K562 (cell line): ENCODE results near the gene ETNK2. TPM values are rescaled to one million over a fixed set of nuclear protein-coding genes. Genes with fewer than 3 reads are reported as not detected.

Experiments used
- ATAC-seq: fragments of 200-7000 bp; cut with Tn5 transposase; 3 replicates; pipeline ENCODE4 v1.9.1; 2020; ENCODE audit warnings: moderate library complexity
- BruUV-seq: library from RNA; stranded (reverse); fragments of 400-500 nt; replicated peaks from 2 replicates; lab custom pipeline; 2021; lab: Mats Ljungman, UMichigan
- CTCF ChIA-PET: fragments of 300-600 bp; formaldehyde crosslinking; extraction: SDS; loops from one replicate; lab custom pipeline; 2021; ENCODE audit warnings: low intra/inter-chr PET ratio; lab: Yijun Ruan, JAX
- POLR2A ChIA-PET: fragments of 300-600, 350-650 bp; sonication (Branson Sonifier 250); formaldehyde crosslinking; extraction: SDS; loops from one replicate; lab custom pipeline; 2021; ENCODE audit warnings: antibody characterized with exemption, inconsistent platforms; lab: Yijun Ruan, JAX
- DNase-seq, 4 experiments: peaks; one replicate each; pipeline versions ENCODE4 v3.0.0 to v3.0.0-alpha.2; 2011 to 2018; ENCODE audit warnings: low spot score in 3 of 4, mixed read lengths in 3 of 4; ENCODE audit errors: extremely low read depth in 1 of 4
- FAIRE-seq: peaks from 2 replicates; lab custom pipeline; 2011; peaks lifted over from hg19 to GRCh38; lab: Jason Lieb, UNC
- H2AFZ ChIP-seq: 2 replicates; pipeline ENCODE4 v1.6.0; 2011; ENCODE audit warnings: low read depth, low read length, control low read depth, inconsistent platforms
- H3K27ac ChIP-seq: fragments of 200-600 bp; 3 replicates; pipeline ENCODE4 v1.8.0; 2011; ENCODE audit warnings: low read depth, mild to moderate bottlenecking, control low read depth, inconsistent platforms, low read length, moderate library complexity, mixed read lengths; ENCODE audit errors: extremely low read depth
- H3K27me3 ChIP-seq, 2 experiments: fragments of 300-600 bp in 1 of 2; 2 replicates in 1 of 2; 3 replicates in 1 of 2; pipeline versions ENCODE4 v1.6.0 to v1.8.0; 2011; ENCODE audit warnings: inconsistent platforms in 2 of 2, low read length in 2 of 2, mild to moderate bottlenecking in 1 of 2, mixed read lengths in 1 of 2, moderate library complexity in 1 of 2; ENCODE audit not compliant: control insufficient read depth in 2 of 2, insufficient read depth in 2 of 2
- H3K36me3 ChIP-seq: fragments of 300-600 bp; 3 replicates; pipeline ENCODE4 v1.8.0; 2011; ENCODE audit warnings: mild to moderate bottlenecking, low read length, inconsistent platforms; ENCODE audit not compliant: control insufficient read depth, insufficient read depth
- H3K4me1 ChIP-seq, 2 experiments: fragments of 200-600 bp in 1 of 2; replicated peaks in 1 of 2; 2 replicates in 1 of 2; 3 replicates in 1 of 2; pipeline versions ENCODE4 v1.5.1 to v1.8.0; 2011; ENCODE audit warnings: inconsistent platforms in 2 of 2, low read length in 2 of 2, mild to moderate bottlenecking in 1 of 2, mixed read lengths in 1 of 2, moderate library complexity in 1 of 2; ENCODE audit not compliant: control insufficient read depth in 2 of 2, insufficient read depth in 2 of 2
- H3K4me2 ChIP-seq: 2 replicates; pipeline ENCODE4 v1.6.1; 2011; ENCODE audit warnings: low read length, control low read depth, inconsistent platforms, mixed read lengths; ENCODE audit not compliant: insufficient read depth
- H3K4me3 ChIP-seq: fragments of 200-600 bp; sonication (generic), shearing (Covaris generic); 2 replicates; pipeline ENCODE4 v1.5.1; 2016; ENCODE audit warnings: control low read depth, inconsistent platforms
- H3K79me2 ChIP-seq: fragments of 200-600 bp; 3 replicates; pipeline ENCODE4 v1.8.0; 2011; ENCODE audit warnings: low read length, inconsistent platforms; ENCODE audit not compliant: control insufficient read depth, insufficient read depth
- H3K9ac ChIP-seq, 2 experiments: 2 replicates each; pipeline versions ENCODE4 v1.6.0 to v1.6.1; 2011; ENCODE audit warnings: low read depth in 2 of 2, low read length in 2 of 2, control low read depth in 1 of 2, inconsistent platforms in 1 of 2, mild to moderate bottlenecking in 1 of 2, mixed read lengths in 1 of 2; ENCODE audit not compliant: insufficient read depth in 1 of 2
- H3K9me1 ChIP-seq: one replicate; pipeline ENCODE4 v1.6.0; 2011; ENCODE audit warnings: inconsistent platforms, mild to moderate bottlenecking, low read length, moderate library complexity; ENCODE audit not compliant: control insufficient read depth, insufficient read depth
- H3K9me3 ChIP-seq: replicated peaks from 2 replicates; pipeline ENCODE4 v1.5.1; 2011; ENCODE audit warnings: low read depth, low read length, inconsistent platforms; ENCODE audit not compliant: control insufficient read depth, insufficient read depth
- H4K20me1 ChIP-seq: replicated peaks from 2 replicates; pipeline ENCODE4 v1.6.1; 2011; ENCODE audit warnings: low read length, inconsistent platforms, mixed read lengths; ENCODE audit not compliant: control insufficient read depth, insufficient read depth
- DLX4 ChIP-seq: fragments of 250-450 bp; sonication (Bioruptor Pico); IDR thresholded peaks from 2 replicates; pipeline ENCODE4 v1.6.1; 2021; ENCODE audit warnings: mild to moderate bottlenecking
- ZNF639 ChIP-seq, 2 experiments: fragments of 200-800 bp in 1 of 2; sonication (Bioruptor generic) in 1 of 2; sonication (generic) in 1 of 2; formaldehyde crosslinking in 1 of 2; IDR thresholded peaks in 1 of 2; conservative IDR thresholded peaks in 1 of 2; 2 replicates each; pipeline versions ENCODE4 v1.5.0 to v1.6.1; 2016 to 2020; ENCODE audit warnings: missing compliant biosample characterization in 1 of 2, missing genetic modification characterization in 1 of 2, missing genetic modification reagents in 1 of 2
- WGBS: fragments of 100-300 bp; shearing (Covaris generic); methylation state at CpG from one replicate; pipeline ENCODE4 v1.1.6; 2016; ENCODE audit warnings: low coverage, mixed read lengths; ENCODE audit not compliant: insufficient coverage; ENCODE audit errors: missing lambda C conversion rate; 5-methylcytosine and 5-hydroxymethylcytosine counted together
- in situ Hi-C: fragments of 300-500 bp; cut with MboI; formaldehyde crosslinking; loops from 4 replicates; pipeline ENCODE4 v1.15.0; 2018; ENCODE audit warnings: inconsistent platforms, mixed read lengths
- intact Hi-C: fragments of 100-400 bp; cut with micrococcal nuclease; formaldehyde crosslinking; loops from 2 replicates; pipeline ENCODE4 v1.14.2; 2022
- polyA plus RNA-seq, 8 experiments: library from polyadenylated mRNA; depleted of rRNA in 4 of 8; stranded (reverse) in 5 of 8; unstranded in 3 of 8; fragments of >200 nt; fragmentation: Nextera tagmentation in 2 of 8; fragmentation: Illumina TruSeq in 1 of 8; extraction: Ambion mirVana in 2 of 8; extraction: Trizol in 1 of 8; gene quantifications; 2 replicates each; pipeline versions ENCODE4 v1.2.1 to v1.2.3, GENCODE V29; 2011 to 2014; ENCODE audit warnings: inconsistent platforms in 1 of 8, missing spikeins in 1 of 8
- total RNA-seq, 7 experiments: library from RNA; depleted of rRNA in 6 of 7; stranded (reverse); fragments of >200 nt in 6 of 7; fragmentation: Illumina TruSeq in 2 of 7; extraction: Trizol in 2 of 7; gene quantifications; 2 replicates each; pipeline versions ENCODE4 v1.2.1 to v1.2.3, GENCODE V29; 2011 to 2021; ENCODE audit warnings: low replicate concordance in 1 of 7

Gene ETNK2
- total and polyA plus RNA-seq, 9 of the 15 experiments (the other 6 are each of a cell fraction or from before 2014, with no cell fraction given): 0.03 to 0.38 (median 0.13) TPM; not detected in 4

- Histone ChIP-seq H3K36me3 (no peaks in the 10 kb centered on the region), H3K79me2 (no peaks in the 10 kb centered on the region), H3K9me3 (no peaks in the 10 kb centered on the region), H3K27me3 (peaks cover 13 to 68% of the 10 kb centered on the region in 2 experiments), H4K20me1 (no peaks in the 10 kb centered on the region; the same call in 1 of the 2 replicates), H3K9ac (no peak overlapping the region), H3K4me1 (peaks cover 0 to 4% of the 10 kb centered on the region in 2 experiments; a peak in 1 of 5 replicates), H3K4me3 (no peak overlapping the region), H3K9me1 (no peaks in the 10 kb centered on the region), H2AFZ (no peak overlapping the region), H3K27ac (no peak overlapping the region), H3K4me2 (no peak overlapping the region)
- ATAC-seq (no peak), FAIRE-seq (no peak), DNase-seq (no peak)
- intact Hi-C loops: no loop called here
- ChIA-PET POLR2A (no interaction called here), CTCF (no interaction called here)
- in situ Hi-C loops: no loop called here
- WGBS: 0% methylated on average over 7 of the region's 7 CpGs
- TF ChIP-seq ZNF639 (CRISPR knock-in tag; conservative IDR thresholded peaks at IDR 0.05 in 1 of 2, IDR thresholded peaks at IDR 0.05 in 1 of 2): no peak
- no peak for TF ChIP-seq DLX4 (CRISPR knock-in tag)
- BruUV-seq: no TSS peak
Observed at GRCh38 chr1:204083491-204083890, 68.4 kb downstream of the ETNK2 start.
